Epithelial cell of esophagus (primary cell): ENCODE measurements around the gene DDOST.

Source experiments
- DNase-seq: peaks from one replicate; pipeline ENCODE4 v3.0.0; 2010; ENCODE audit warnings: low read depth
- H3K4me3 ChIP-seq: 2 replicates; pipeline ENCODE4 v1.5.1; 2011; ENCODE audit warnings: mild to moderate bottlenecking, low read length, control low read depth
- TF ChIP-seq, protein P1 (sequence below): IDR thresholded peaks from 2 replicates; pipeline ENCODE4 v1.5.1; 2011; ENCODE audit warnings: low read depth, mild to moderate bottlenecking, low read length, control low read depth, inconsistent platforms; ENCODE audit not compliant: insufficient read depth; ENCODE audit errors: missing control alignments

The DDOST gene

DNA sequence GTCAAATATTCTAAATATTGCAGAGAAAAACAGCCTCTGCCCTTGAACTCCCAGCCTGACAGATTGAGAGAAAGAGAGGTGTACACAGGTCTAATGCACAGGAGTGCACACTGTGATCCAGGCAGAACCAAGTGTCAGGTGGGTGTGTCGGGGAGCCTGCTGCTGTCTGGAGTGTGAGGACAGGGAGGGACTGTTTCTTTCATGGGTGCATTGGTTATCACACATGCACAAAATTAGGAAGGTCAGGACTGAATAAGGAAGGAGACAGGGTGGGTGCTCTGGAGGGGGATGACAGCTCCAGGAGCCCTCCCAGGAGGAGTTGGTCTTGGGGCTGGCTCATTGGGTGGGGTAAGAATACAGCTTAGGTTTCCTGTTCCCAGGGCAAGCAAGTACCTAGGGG is 41.2 kb downstream of the DDOST start:
- H3K4me3 ChIP-seq, result no peak overlapping the region
- TF ChIP-seq, protein P1, sequence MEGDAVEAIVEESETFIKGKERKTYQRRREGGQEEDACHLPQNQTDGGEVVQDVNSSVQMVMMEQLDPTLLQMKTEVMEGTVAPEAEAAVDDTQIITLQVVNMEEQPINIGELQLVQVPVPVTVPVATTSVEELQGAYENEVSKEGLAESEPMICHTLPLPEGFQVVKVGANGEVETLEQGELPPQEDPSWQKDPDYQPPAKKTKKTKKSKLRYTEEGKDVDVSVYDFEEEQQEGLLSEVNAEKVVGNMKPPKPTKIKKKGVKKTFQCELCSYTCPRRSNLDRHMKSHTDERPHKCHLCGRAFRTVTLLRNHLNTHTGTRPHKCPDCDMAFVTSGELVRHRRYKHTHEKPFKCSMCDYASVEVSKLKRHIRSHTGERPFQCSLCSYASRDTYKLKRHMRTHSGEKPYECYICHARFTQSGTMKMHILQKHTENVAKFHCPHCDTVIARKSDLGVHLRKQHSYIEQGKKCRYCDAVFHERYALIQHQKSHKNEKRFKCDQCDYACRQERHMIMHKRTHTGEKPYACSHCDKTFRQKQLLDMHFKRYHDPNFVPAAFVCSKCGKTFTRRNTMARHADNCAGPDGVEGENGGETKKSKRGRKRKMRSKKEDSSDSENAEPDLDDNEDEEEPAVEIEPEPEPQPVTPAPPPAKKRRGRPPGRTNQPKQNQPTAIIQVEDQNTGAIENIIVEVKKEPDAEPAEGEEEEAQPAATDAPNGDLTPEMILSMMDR, result no peak
- DNase-seq, result no peak

DNA sequence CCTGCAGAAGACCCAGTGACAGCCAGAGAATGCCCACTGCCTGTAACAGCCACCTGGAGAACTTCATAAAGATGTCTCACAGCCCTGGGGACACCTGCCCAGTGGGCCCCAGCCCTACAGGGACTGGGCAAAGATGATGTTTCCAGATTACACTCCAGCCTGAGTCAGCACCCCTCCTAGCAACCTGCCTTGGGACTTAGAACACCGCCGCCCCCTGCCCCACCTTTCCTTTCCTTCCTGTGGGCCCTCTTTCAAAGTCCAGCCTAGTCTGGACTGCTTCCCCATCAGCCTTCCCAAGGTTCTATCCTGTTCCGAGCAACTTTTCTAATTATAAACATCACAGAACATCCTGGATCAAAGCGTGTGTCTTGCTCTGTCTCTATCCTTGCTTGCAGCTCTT is 42.6 kb downstream of the DDOST start:
- no peak for DNase-seq
- TF ChIP-seq, protein P1, result no peak
- no peak overlapping the region for H3K4me3 ChIP-seq

DNA sequence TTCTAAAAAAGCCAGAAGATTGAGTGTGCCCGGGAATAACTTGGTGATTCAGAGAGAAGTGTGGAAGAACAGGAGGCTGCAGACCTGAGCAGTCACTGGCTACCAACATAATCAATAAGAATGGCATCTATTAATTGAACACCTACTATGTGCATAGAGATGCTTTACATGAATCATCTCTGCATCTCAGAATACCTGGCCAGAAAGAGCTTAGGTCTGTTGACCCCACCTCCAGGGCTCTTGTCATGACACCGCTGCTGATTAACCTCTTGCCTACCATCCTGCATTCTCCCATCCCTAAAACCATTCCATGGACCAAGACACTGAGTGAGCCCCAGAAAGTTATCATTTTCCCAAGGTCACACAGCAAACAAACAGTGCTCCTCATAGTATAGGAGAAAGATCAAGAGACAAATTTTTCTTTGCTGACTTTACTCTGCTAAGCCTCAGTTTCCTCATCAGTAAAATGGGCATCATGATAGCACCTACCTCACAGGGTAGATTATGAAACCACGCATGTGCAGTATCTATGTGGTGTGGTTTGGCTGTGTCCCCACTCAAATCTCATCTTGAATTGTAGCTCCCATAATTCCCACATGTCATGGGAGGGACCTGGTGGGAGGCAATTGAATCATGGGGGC is 44.2 kb downstream of the DDOST start:
- H3K4me3 ChIP-seq, result no peak overlapping the region

DNA sequence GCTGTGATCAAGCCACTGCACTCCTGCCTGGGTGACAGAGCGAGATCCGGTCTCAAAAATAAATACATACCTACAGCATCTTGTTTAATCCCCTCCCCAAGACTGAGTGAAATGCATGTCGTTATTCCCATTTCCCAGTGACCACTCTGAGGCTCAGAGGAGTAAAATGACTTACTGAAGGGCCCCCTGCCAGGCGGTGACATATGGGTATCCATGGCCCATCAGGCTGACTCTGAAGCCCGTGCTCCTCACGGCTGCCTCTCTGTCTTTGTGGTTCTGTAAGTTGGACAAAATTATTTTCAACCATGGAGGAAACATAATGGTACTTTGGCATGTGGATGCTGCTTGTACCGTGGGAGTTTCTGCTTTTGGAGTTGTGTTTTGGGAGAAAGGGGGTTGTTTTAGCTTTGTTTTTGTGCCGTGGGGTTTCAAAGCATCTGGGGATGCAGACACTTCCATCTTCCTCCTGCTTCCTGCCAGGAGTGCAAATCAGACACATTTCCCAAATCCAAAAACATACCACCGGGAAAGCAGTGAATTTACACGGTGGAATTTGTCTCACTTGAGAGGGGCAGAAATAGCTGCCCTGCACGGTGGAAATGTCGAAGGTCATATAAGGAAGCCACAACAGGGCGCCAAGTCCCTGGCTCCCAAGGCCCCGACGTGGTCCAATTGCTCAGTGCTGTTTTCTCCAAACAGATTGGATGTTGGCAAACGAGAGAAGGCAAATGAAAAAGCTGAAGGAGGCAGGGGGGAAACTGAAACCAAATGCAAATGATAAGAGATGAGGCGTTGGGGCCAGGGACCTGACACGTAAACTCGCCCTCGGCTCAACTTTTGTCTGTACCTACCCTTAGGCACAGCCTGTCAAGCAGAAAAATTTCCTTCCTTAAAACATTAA is 45.0 kb downstream of the DDOST start:
- no peak overlapping the region for H3K4me3 ChIP-seq
- TF ChIP-seq, protein P1, result no peak
- no peak for DNase-seq

More for the DNA sequence above, 44.2 kb downstream of the DDOST start:
- TF ChIP-seq, protein P1, result no peak
- DNase-seq, result no peak

DNA sequence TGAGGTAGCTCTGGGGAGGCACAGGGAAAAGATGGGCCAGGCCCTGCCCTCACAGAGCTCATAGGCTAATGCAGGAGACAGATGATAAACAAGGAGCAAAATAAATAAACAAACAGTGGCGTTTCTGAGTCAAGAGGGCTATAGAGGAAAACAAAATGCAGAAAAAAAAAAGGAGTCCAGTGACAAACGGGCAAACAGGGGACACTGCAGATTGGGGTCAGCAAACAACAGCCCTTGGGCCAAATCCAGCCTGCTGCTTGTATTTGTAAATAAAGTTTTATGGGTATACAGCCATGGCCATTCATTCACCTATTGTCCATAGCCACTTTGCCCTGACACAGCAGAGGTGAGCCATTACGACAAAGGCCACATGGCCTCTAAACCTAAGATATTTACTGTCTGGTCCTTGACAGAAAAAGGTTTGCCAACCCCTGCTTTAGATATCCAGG is 47.0 kb downstream of the DDOST start:
- H3K4me3 ChIP-seq, result no peak overlapping the region
- DNase-seq, result no peak
- TF ChIP-seq, protein P1, result no peak

DNA sequence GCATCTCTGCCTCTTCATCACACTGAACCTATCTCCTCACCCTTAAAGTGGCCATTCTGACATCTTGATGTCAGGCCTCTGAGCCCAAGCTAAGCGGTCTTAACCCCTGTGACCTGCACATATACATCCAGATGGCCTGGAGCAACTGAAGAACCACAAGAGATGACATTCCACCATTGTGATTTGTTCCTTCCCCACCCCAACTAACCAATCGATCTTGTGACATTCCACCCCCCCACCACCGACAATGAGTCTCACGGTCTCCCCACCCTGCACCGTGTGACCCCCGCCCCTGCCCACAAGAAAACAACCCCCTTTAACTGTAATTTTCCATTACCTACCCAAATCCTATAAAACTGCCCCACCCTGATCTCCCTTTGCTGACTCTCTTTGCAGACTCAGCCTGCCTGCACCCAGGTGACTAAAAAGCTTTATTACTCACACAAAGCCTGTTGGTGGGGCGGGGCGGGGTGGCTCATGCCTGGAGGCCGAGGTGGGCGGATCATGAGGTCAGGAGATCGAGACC is 48.9 kb downstream of the DDOST start:
- DNase-seq, result peak; percentile 88
- TF ChIP-seq, protein P1, result no peak
- H3K4me3 ChIP-seq, result no peak overlapping the region

DNA sequence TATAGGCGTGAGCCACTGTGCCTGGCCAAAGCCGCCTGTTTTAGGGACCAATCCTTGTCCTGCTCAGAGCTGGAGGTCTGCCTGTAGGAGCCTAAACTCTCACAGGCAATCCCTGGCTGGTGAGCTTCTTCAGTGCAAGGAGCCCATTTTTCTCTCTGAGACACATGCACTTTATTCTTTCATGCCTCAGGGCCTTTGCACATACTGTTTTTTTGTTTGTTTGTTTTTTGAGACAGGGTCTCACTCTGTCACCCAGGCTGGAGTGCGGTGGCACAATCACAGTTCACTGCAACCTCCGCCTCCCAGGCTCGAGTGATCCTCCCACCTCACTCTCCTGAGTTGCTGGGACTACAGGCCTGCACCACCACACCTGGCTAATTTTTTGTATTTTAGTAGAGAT is 49.5 kb downstream of the DDOST start:
- H3K4me3 ChIP-seq, result no peak overlapping the region
- TF ChIP-seq, protein P1, result no peak
- no peak for DNase-seq
